Retinal pigment epithelial cell (primary cell): Measurements from ENCODE around the gene SYTL4.

Experiments
- DNase-seq: peaks from one replicate; pipeline ENCODE4 v3.0.0-alpha.2; 2010; ENCODE audit warnings: low read depth
- H3K4me3 ChIP-seq: 2 replicates; pipeline ENCODE4 v1.5.1; 2011; ENCODE audit warnings: mild to moderate bottlenecking, low read length, control low read depth, moderate library complexity
- TF ChIP-seq, protein P1 (sequence below): conservative IDR thresholded peaks from 2 replicates; pipeline ENCODE4 v1.5.1; 2011; ENCODE audit warnings: low read depth, low read length, control low read depth, inconsistent platforms

The SYTL4 gene

DNA sequence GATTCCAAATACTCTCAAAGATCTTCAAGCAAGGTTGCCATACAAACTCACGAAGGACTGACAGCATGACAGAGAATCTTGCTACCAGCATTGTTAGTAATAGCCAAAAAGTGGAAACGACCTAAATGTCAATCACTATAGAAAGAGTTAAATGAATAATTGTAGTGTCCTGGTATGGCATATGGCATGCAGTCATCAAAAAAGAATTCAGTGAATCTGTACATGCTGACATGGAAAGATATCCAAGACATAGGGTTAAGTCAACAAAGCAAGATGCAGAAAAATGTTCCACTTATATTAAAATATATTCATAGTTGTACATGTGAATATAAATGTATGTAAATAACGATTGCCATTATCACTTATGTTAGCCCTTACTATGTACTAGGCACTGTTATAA, 50.3 kb downstream of the SYTL4 start:
- H3K4me3 ChIP-seq, result no peak overlapping the region
- DNase-seq, result no peak
- TF ChIP-seq, protein P1, sequence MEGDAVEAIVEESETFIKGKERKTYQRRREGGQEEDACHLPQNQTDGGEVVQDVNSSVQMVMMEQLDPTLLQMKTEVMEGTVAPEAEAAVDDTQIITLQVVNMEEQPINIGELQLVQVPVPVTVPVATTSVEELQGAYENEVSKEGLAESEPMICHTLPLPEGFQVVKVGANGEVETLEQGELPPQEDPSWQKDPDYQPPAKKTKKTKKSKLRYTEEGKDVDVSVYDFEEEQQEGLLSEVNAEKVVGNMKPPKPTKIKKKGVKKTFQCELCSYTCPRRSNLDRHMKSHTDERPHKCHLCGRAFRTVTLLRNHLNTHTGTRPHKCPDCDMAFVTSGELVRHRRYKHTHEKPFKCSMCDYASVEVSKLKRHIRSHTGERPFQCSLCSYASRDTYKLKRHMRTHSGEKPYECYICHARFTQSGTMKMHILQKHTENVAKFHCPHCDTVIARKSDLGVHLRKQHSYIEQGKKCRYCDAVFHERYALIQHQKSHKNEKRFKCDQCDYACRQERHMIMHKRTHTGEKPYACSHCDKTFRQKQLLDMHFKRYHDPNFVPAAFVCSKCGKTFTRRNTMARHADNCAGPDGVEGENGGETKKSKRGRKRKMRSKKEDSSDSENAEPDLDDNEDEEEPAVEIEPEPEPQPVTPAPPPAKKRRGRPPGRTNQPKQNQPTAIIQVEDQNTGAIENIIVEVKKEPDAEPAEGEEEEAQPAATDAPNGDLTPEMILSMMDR, result no peak

DNA sequence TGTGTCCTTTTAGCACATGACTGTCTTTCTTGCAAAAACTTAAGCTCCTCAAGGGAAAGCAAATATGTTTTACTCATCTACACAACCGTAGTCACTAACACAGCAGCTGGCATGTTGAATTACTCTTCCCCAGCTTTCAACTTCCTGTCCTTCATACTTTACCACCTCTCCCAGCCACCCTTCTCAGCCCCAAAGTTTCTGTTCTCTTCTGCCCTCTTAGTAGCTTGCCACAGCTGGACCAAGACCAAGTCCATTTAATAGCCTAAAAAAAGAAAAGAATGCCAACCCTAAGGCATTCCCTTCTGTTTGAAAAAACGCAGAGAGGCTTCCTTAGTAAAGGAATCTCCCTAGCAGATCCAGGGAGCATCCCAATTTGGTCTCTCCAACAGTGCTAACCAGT, 51.2 kb downstream of the SYTL4 start:
- H3K4me3 ChIP-seq, result no peak overlapping the region
- DNase-seq, result no peak
- TF ChIP-seq, protein P1, result no peak

DNA sequence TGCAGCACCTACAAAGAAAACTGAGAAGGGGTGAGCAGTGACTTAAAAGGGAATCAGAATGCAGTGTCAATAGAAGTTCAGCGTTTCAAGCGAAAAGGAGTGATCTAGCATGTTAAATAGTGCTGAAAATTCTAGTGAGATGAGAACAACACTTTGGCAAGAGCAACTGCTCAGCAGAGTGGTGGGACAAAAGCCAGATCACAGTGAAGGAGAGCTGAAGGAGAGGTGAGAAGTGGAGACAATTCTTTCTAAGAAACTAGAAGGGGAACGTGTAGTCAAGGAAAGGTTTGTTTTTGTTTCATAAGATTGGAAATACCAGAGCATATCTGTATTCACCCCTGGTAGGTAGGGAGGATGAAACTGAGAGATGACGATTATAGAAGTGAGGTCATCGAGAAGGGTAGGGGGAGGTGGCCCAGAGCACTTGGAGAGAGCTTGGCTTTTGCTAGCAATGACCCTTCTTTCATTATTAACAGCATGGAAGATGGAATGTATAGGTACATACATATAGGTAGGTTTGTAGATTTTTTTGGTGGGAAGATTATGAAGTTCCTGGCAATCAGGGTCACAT, 54.2 kb downstream of the SYTL4 start:
- TF ChIP-seq, protein P1, result no peak
- no peak overlapping the region for H3K4me3 ChIP-seq
- no peak for DNase-seq

DNA sequence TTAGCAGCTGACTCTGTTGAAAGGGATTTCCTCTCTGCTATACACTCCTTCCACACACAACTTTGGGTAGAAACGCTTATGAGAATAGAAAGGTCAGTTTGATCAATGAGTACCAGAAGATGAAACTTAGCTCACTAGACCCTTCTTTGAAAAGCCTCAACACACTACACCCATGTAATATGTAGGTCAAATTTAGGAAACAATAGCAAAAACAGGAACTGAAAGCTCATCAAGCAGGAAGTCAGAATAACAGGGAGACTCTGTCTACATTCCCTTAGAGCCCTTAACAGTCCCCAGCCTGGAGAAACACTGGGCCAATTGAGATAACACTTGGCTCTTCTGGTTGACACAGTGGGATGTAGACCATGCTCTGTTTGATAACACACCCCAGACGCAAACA, 57.2 kb downstream of the SYTL4 start:
- TF ChIP-seq, protein P1, result no peak
- no peak for DNase-seq
- no peak overlapping the region for H3K4me3 ChIP-seq

DNA sequence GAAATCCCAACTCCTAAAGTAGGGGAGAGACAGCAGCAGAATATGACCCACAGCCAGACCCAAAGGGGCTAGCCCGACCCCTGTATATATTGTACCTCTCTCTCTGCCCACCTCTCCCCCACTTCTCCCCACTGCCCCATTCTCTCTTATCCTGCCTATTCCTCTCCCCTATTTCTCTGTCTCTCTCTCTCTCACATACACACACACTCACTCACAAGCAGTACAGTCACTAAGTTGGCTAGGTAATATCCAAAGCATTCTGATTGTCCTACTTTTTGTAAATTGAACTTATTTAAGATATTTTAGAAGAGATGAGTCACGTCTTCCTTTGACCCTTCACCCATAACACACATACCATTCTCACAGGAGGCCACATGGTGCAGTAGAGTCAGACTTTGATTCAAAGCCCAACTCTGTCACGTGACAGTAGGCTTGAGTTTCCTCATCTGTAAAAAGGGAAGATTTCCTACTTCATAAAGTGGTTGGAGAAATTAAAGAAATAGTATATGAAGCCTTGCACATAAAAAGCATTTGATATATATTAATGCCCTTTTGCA, 58.4 kb downstream of the SYTL4 start:
- TF ChIP-seq, protein P1, result no peak
- DNase-seq, result no peak
- H3K4me3 ChIP-seq, result no peak overlapping the region

DNA sequence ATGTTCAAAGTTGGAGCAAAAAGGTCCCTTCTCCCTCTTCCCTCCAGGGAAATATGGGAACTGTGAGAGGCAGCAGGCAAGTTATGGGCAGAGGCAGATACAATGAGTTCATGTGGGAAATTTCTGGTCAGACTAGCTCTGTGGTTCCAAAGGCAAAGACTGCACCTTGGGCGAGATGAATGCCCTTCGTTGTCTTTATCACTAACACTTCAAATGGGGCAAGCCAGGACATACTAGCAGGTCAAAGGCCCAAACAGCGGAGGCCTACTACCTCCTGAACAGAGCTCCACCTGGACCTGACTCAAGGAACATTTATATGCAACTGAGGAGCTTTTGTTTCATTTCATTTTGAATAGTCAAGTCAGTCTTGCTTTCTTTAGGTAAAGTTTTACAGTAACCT, 59.0 kb downstream of the SYTL4 start:
- H3K4me3 ChIP-seq, result no peak overlapping the region
- DNase-seq, result no peak
- TF ChIP-seq, protein P1, result no peak

DNA sequence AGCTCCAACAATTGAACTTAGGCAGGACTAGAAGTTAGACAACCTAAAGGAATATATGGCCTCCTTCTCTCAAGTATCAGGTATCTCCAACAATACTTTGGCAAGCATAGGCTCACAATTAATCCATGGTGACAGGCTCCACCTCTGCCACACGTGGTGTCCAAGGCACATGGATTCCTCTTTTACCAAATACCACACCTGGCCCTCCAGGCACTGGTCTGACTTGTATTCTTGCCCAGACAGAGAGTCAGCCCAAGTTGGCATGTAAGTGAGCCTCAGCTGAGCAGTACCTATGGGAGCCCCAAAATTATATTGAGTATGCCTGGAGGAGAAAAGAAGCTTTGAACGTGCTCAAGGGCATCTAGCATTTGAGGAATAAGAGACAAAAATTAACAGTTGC, 68.3 kb downstream of the SYTL4 start:
- no peak overlapping the region for H3K4me3 ChIP-seq
- TF ChIP-seq, protein P1, result no peak
- DNase-seq, result no peak
